Transverse colon (tissue), 4 donors: Measurements from ENCODE around the gene HPCAL1.

Source experiments
- CTCF ChIP-seq, 5 experiments: fragments of 200-600 bp in 3 of 5; fragments of 450-650 bp in 2 of 5; sonication (generic) in 3 of 5; IDR thresholded peaks; 1 replicate in 2 of 5; 2 replicates in 3 of 5; pipeline ENCODE4 v1.5.1; 2016 to 2017; ENCODE audit warnings: antibody characterized with exemption in 5 of 5, inconsistent platforms in 3 of 5, mild to moderate bottlenecking in 2 of 5, moderate library complexity in 1 of 5
- POLR2A ChIP-seq: fragments of 450-650 bp; IDR thresholded peaks from one replicate; pipeline ENCODE4 v1.6.1; 2016; ENCODE audit warnings: antibody characterized with exemption, mild to moderate bottlenecking, moderate library complexity
- POLR2AphosphoS5 ChIP-seq, 3 donors: sonication (generic); formaldehyde crosslinking; IDR thresholded peaks; one replicate each; pipeline ENCODE4 v1.6.1; 2016; ENCODE audit warnings: antibody characterized with exemption in 3 of 3

- TF ChIP-seq CTCF (IDR thresholded peaks at IDR 0.05) (no peak), POLR2AphosphoS5 (IDR thresholded peaks at IDR 0.05) (no peak), POLR2A (no peak)
These were observed 33.6 kb downstream of the HPCAL1 start for GRCh38 chr2:10336283-10336682.
